H9 (cell line): ENCODE results near the gene STXBP6. TPM values are rescaled to one million over a fixed set of nuclear protein-coding genes. Genes with fewer than 3 reads are reported as not detected.

Experiments used
- DNase-seq: peaks from one replicate; pipeline ENCODE4 v3.0.0-alpha.2; 2017
- H2AFZ ChIP-seq: one replicate; pipeline ENCODE4 v1.6.1; 2013; ENCODE audit warnings: mild to moderate bottlenecking, low read length, control low read depth, moderate library complexity
- H2AK5ac ChIP-seq: 2 replicates; pipeline ENCODE4 v1.6.1; 2013; ENCODE audit warnings: low read length, control low read depth, mixed read lengths; ENCODE audit not compliant: insufficient read length
- H2BK120ac ChIP-seq: one replicate; pipeline ENCODE4 v1.6.1; 2013; ENCODE audit warnings: low read depth, mild to moderate bottlenecking, low read length, control low read depth, inconsistent platforms; ENCODE audit not compliant: poor library complexity, severe bottlenecking
- H2BK12ac ChIP-seq: 2 replicates; pipeline ENCODE4 v1.6.1; 2013; ENCODE audit warnings: low read length, control low read depth, mixed read lengths, low read depth; ENCODE audit not compliant: insufficient read length
- H2BK15ac ChIP-seq: 2 replicates; pipeline ENCODE4 v1.6.1; 2013; ENCODE audit warnings: low read depth, low read length, control low read depth
- H2BK20ac ChIP-seq: one replicate; pipeline ENCODE4 v1.6.1; 2013; ENCODE audit warnings: low read depth, mild to moderate bottlenecking, low read length, control low read depth, inconsistent platforms; ENCODE audit not compliant: poor library complexity, severe bottlenecking
- H2BK5ac ChIP-seq: 2 replicates; pipeline ENCODE4 v1.6.1; 2013; ENCODE audit warnings: low read length, control low read depth, mixed read lengths; ENCODE audit not compliant: insufficient read length
- H3K14ac ChIP-seq: 2 replicates; pipeline ENCODE4 v1.6.1; 2013; ENCODE audit warnings: low read length, control low read depth; ENCODE audit not compliant: insufficient read depth
- H3K18ac ChIP-seq: 2 replicates; pipeline ENCODE4 v1.6.1; 2013; ENCODE audit warnings: low read depth, mild to moderate bottlenecking, mixed read lengths, low read length, control low read depth; ENCODE audit not compliant: insufficient read length
- H3K23ac ChIP-seq: 2 replicates; pipeline ENCODE4 v1.6.1; 2013; ENCODE audit warnings: low read length, control low read depth, mixed read lengths, low read depth; ENCODE audit not compliant: insufficient read length
- H3K23me2 ChIP-seq: 2 replicates; pipeline ENCODE4 v1.6.1; 2013; ENCODE audit warnings: low read depth, mild to moderate bottlenecking, mixed read lengths, low read length, control low read depth; ENCODE audit not compliant: insufficient read length, poor library complexity, severe bottlenecking
- H3K27ac ChIP-seq: 2 replicates; pipeline ENCODE4 v1.5.1; 2013; ENCODE audit warnings: low read length, control low read depth, mixed read lengths, low read depth; ENCODE audit not compliant: insufficient read length
- H3K27me3 ChIP-seq: 2 replicates; pipeline ENCODE4 v1.6.1; 2013; ENCODE audit warnings: low read length, control low read depth, inconsistent platforms; ENCODE audit not compliant: insufficient read depth
- H3K4ac ChIP-seq: 2 replicates; pipeline ENCODE4 v1.6.1; 2013; ENCODE audit warnings: low read depth, mild to moderate bottlenecking, control low read depth, inconsistent platforms, low read length, moderate library complexity
- H3K4me1 ChIP-seq: 2 replicates; pipeline ENCODE4 v1.6.1; 2013; ENCODE audit warnings: low read length, control low read depth, inconsistent platforms; ENCODE audit not compliant: insufficient read depth
- H3K4me2 ChIP-seq: 2 replicates; pipeline ENCODE4 v1.6.1; 2013; ENCODE audit warnings: low read length, control low read depth, mixed read lengths; ENCODE audit not compliant: insufficient read length, insufficient read depth
- H3K56ac ChIP-seq: 2 replicates; pipeline ENCODE4 v1.6.1; 2013; ENCODE audit warnings: low read depth, mild to moderate bottlenecking, mixed read lengths, low read length, control low read depth; ENCODE audit not compliant: insufficient read length
- H3K79me1 ChIP-seq: 2 replicates; pipeline ENCODE4 v1.6.1; 2013; ENCODE audit warnings: low read depth, mild to moderate bottlenecking, moderate library complexity, low read length, control low read depth, inconsistent platforms; ENCODE audit not compliant: insufficient read depth, poor library complexity, severe bottlenecking
- H3K79me2 ChIP-seq: 2 replicates; pipeline ENCODE4 v1.6.1; 2013; ENCODE audit warnings: low read length, control low read depth, inconsistent platforms; ENCODE audit not compliant: insufficient read depth
- H3K9ac ChIP-seq: 2 replicates; pipeline ENCODE4 v1.6.1; 2013; ENCODE audit warnings: low read length, control low read depth, mixed read lengths; ENCODE audit not compliant: insufficient read length; ENCODE audit errors: extremely low read depth
- H3K9me3 ChIP-seq: one replicate; pipeline ENCODE4 v1.6.1; 2013; ENCODE audit warnings: low read depth, low read length, inconsistent platforms; ENCODE audit not compliant: control insufficient read depth
- H3T11ph ChIP-seq: one replicate; pipeline ENCODE4 v1.6.1; 2013; ENCODE audit warnings: mild to moderate bottlenecking, low read length, control low read depth, inconsistent platforms
- H4K20me1 ChIP-seq: one replicate; pipeline ENCODE4 v1.6.1; 2013; ENCODE audit not compliant: control insufficient read depth, insufficient read length, insufficient read depth
- H4K5ac ChIP-seq: 2 replicates; pipeline ENCODE4 v1.6.1; 2013; ENCODE audit warnings: low read depth, mild to moderate bottlenecking, mixed read lengths, low read length, control low read depth; ENCODE audit not compliant: insufficient read length
- H4K8ac ChIP-seq: replicated peaks from 2 replicates; pipeline ENCODE4 v1.6.1; 2013; ENCODE audit warnings: low read length, control low read depth, mixed read lengths, low read depth; ENCODE audit not compliant: insufficient read length
- H4K91ac ChIP-seq: 2 replicates; pipeline ENCODE4 v1.6.1; 2013; ENCODE audit warnings: low read depth, mild to moderate bottlenecking, moderate library complexity, mixed read lengths, low read length, control low read depth; ENCODE audit not compliant: insufficient read length
- H3K27ac Mint-ChIP-seq, 3 experiments: 2 replicates in 2 of 3; 3 replicates in 1 of 3; pipeline ENCODE4 v1.8.0; 2020 to 2021; ENCODE audit warnings: mixed read lengths in 3 of 3, mild to moderate bottlenecking in 1 of 3, moderate library complexity in 1 of 3
- H3K27me3 Mint-ChIP-seq: 2 replicates; pipeline ENCODE4 v1.8.0; 2021; ENCODE audit warnings: low read depth, mild to moderate bottlenecking, moderate library complexity, mixed read lengths
- H3K36me3 Mint-ChIP-seq, 3 experiments: 2 replicates in 2 of 3; 3 replicates in 1 of 3; pipeline ENCODE4 v1.8.0; 2020 to 2021; ENCODE audit warnings: low read depth in 3 of 3, mixed read lengths in 3 of 3; ENCODE audit not compliant: insufficient read depth in 1 of 3
- H3K4me1 Mint-ChIP-seq, 2 experiments: 2 replicates each; pipeline ENCODE4 v1.8.0; 2020; ENCODE audit warnings: mixed read lengths in 2 of 2
- H3K4me3 Mint-ChIP-seq, 2 experiments: 2 replicates in 1 of 2; 3 replicates in 1 of 2; pipeline ENCODE4 v1.8.0; 2020 to 2021; ENCODE audit warnings: mild to moderate bottlenecking in 2 of 2, mixed read lengths in 2 of 2, moderate library complexity in 1 of 2
- H3K9me3 Mint-ChIP-seq, 2 experiments: 2 replicates in 1 of 2; 3 replicates in 1 of 2; pipeline ENCODE4 v1.8.0; 2020; ENCODE audit warnings: mild to moderate bottlenecking in 2 of 2, mixed read lengths in 2 of 2, moderate library complexity in 1 of 2
- WGBS: extraction: QIAGEN DNeasy Blood & Tissue Kit; methylation state at CpG from one replicate; pipeline ENCODE4 v1.1.7; 2013; ENCODE audit warnings: missing lambda C conversion rate, low lambda C conversion rate, mixed read lengths; ENCODE audit not compliant: insufficient read length; ENCODE audit errors: extremely low coverage; 5-methylcytosine and 5-hydroxymethylcytosine counted together
- total RNA-seq: library from RNA; stranded (reverse); gene quantifications from 2 replicates; pipeline ENCODE4 v1.2.1, GENCODE V29; 2021
- TF ChIP-seq, protein P1 (sequence below): fragments of 200-600 bp; sonication (generic); conservative IDR thresholded peaks from 3 replicates; pipeline ENCODE4 v1.8.0; 2021; ENCODE audit warnings: antibody characterized with exemption, mild to moderate bottlenecking

Gene STXBP6
- total RNA-seq, 1 experiment from 2014 or later, result 3.6 TPM

DNA sequence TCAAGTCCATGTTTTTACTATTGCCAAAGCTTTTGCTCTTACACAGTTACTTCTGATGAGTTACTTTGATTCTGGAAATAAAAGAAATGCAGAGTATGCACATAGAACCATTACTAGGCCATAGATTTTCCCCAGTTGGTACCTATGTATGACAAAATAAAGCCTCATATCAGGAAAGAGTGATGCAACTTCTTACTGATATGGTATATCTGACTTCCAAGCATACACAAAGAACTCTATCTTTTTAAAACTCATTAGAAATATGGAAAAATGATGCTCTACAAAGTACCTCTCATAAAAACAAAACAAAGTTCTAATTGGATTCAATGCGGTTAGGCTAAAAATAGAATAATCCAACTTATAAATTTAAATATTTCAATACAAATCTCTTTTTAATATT is 92.1 kb downstream of the STXBP6 start:
- Histone ChIP-seq H2BK120ac (no peak overlapping the region), H3T11ph (no peak overlapping the region), H3K9ac (no peak overlapping the region), H3K79me1 (no peaks in the 10 kb centered on the region), H2AFZ (no peak overlapping the region), H3K23me2 (no peaks in the 10 kb centered on the region), H2BK12ac (no peak overlapping the region), H2BK15ac (no peak overlapping the region), H4K20me1 (no peaks in the 10 kb centered on the region), H2BK20ac (no peak overlapping the region), H4K5ac (no peak overlapping the region), H3K4ac (no peak overlapping the region), H4K8ac (no peak overlapping the region), H3K27ac (no peak overlapping the region), H3K56ac (no peak overlapping the region), H3K9me3 (no peaks in the 10 kb centered on the region), H3K18ac (no peak overlapping the region), H3K27me3 (no peaks in the 10 kb centered on the region), H3K4me1 (peaks cover 2% of the 10 kb centered on the region; the same call in 1 of the 2 replicates), H2AK5ac (no peak overlapping the region), H2BK5ac (no peak overlapping the region), H4K91ac (no peak overlapping the region), H3K4me2 (no peak overlapping the region), H3K14ac (no peak overlapping the region), H3K79me2 (no peaks in the 10 kb centered on the region), H3K23ac (no peak overlapping the region)
- WGBS, result no CpG with 5 or more reads among the region's 1 CpG
- no peak overlapping the region for H3K27ac Mint-ChIP-seq
- TF ChIP-seq, protein P1, sequence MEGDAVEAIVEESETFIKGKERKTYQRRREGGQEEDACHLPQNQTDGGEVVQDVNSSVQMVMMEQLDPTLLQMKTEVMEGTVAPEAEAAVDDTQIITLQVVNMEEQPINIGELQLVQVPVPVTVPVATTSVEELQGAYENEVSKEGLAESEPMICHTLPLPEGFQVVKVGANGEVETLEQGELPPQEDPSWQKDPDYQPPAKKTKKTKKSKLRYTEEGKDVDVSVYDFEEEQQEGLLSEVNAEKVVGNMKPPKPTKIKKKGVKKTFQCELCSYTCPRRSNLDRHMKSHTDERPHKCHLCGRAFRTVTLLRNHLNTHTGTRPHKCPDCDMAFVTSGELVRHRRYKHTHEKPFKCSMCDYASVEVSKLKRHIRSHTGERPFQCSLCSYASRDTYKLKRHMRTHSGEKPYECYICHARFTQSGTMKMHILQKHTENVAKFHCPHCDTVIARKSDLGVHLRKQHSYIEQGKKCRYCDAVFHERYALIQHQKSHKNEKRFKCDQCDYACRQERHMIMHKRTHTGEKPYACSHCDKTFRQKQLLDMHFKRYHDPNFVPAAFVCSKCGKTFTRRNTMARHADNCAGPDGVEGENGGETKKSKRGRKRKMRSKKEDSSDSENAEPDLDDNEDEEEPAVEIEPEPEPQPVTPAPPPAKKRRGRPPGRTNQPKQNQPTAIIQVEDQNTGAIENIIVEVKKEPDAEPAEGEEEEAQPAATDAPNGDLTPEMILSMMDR, result no peak
- no peaks in the 10 kb centered on the region for H3K27me3 Mint-ChIP-seq
- peaks cover 0 to 9% (median 0%) of the 10 kb centered on the region in 3 experiments; a peak in 4 of 7 replicates for H3K36me3 Mint-ChIP-seq
- peaks cover 0 to 7% of the 10 kb centered on the region in 2 experiments; a peak in 2 of 5 replicates for H3K9me3 Mint-ChIP-seq
- no peak overlapping the region for H3K4me3 Mint-ChIP-seq
- peaks cover 55 to 60% of the 10 kb centered on the region in 2 experiments for H3K4me1 Mint-ChIP-seq
- no peak for DNase-seq
